ENCODE results near the gene RBM20. TPM values are rescaled to one million over a fixed set of nuclear protein-coding genes. Genes with fewer than 3 reads are reported as not detected.

RBM20 gene
- total RNA-seq, 6 experiments from 2014 or later = 0.04 to 0.29 (median 0.06) TPM

GRCh38 chr10:110775406-110775805 lies 131.3 kb downstream of the RBM20 start:
- no peak for TF ChIP-seq POLR2A (IDR thresholded peaks at IDR 0.05)
- H3K4me3 ChIP-seq = no peak overlapping the region
- peaks cover 0 to 6% (median 2%) of the 10 kb centered on the region in 4 donors for H3K4me1 ChIP-seq
- H3K9me3 ChIP-seq = no peaks in the 10 kb centered on the region
- peak overlapping the region; percentile 44 to 61 (median 50) for H3K27ac ChIP-seq
- intact Hi-C loops (cut with DNase I) = no loop called here
- DNase-seq = no peak
- no peaks in the 10 kb centered on the region for H3K27me3 ChIP-seq
- 92% methylated on average over 4 of the region's 4 CpGs for WGBS (ENCODE audit: insufficient coverage, low coverage, low lambda C conversion rate, missing lambda C conversion rate)
- H3K36me3 ChIP-seq = no peaks in the 10 kb centered on the region
- no peak for ATAC-seq

- WGBS (ENCODE audit: insufficient coverage, low coverage, low lambda C conversion rate, missing lambda C conversion rate) = 91% methylated on average over 3 of the region's 3 CpGs
- DNase-seq = no peak
- H3K9me3 ChIP-seq = no peaks in the 10 kb centered on the region
- TF ChIP-seq CTCF (IDR thresholded peaks at IDR 0.05) (no peak), POLR2A (IDR thresholded peaks at IDR 0.05) (no peak)
- H3K27ac ChIP-seq = no peak overlapping the region
- peaks cover 0 to 6% (median 2%) of the 10 kb centered on the region in 4 donors for H3K4me1 ChIP-seq
- ATAC-seq = no peak
- H3K27me3 ChIP-seq = no peaks in the 10 kb centered on the region
- intact Hi-C loops (cut with DNase I) = no loop called here
- H3K4me3 ChIP-seq = no peak overlapping the region
- no peaks in the 10 kb centered on the region for H3K36me3 ChIP-seq
Observed at GRCh38 chr10:110777017-110777416, 132.9 kb downstream of the RBM20 start.

- intact Hi-C loops (cut with DNase I) = no loop called here
- no peak overlapping the region for H3K27ac ChIP-seq
- DNase-seq = no peak
- no peak for TF ChIP-seq POLR2A (IDR thresholded peaks at IDR 0.05)
- TF ChIP-seq CTCF (IDR thresholded peaks at IDR 0.05) = no peak
- H3K4me1 ChIP-seq = peaks cover 0 to 6% (median 2%) of the 10 kb centered on the region in 4 donors
- no peaks in the 10 kb centered on the region for H3K9me3 ChIP-seq
- no peaks in the 10 kb centered on the region for H3K27me3 ChIP-seq
- no peak overlapping the region for H3K4me3 ChIP-seq
- no peak for ATAC-seq
- WGBS (ENCODE audit: insufficient coverage, low coverage, low lambda C conversion rate, missing lambda C conversion rate) = 76% methylated on average over 4 of the region's 4 CpGs
- H3K36me3 ChIP-seq = no peaks in the 10 kb centered on the region
Observed at GRCh38 chr10:110777661-110778060, 133.5 kb downstream of the RBM20 start.

GRCh38 chr10:110778211-110778610 lies 134.1 kb downstream of the RBM20 start:
- DNase-seq = no peak
- H3K4me1 ChIP-seq = peaks cover 0 to 6% (median 2%) of the 10 kb centered on the region in 4 donors
- H3K4me3 ChIP-seq = no peak overlapping the region
- TF ChIP-seq CTCF (IDR thresholded peaks at IDR 0.05) (no peak), POLR2A (IDR thresholded peaks at IDR 0.05) (no peak)
- intact Hi-C loops (cut with DNase I) = no loop called here
- no peak for ATAC-seq
- no peaks in the 10 kb centered on the region for H3K27me3 ChIP-seq
- no peaks in the 10 kb centered on the region for H3K9me3 ChIP-seq
- no peaks in the 10 kb centered on the region for H3K36me3 ChIP-seq
- 33% methylated on average over 1 of the region's 1 CpG for WGBS (ENCODE audit: insufficient coverage, low coverage, low lambda C conversion rate, missing lambda C conversion rate)
- no peak overlapping the region for H3K27ac ChIP-seq

GRCh38 chr10:110779489-110779888 lies 135.4 kb downstream of the RBM20 start:
- no peak for TF ChIP-seq POLR2A (IDR thresholded peaks at IDR 0.05)
- TF ChIP-seq CTCF (IDR thresholded peaks at IDR 0.05) = no peak
- 45% methylated on average over 2 of the region's 3 CpGs for WGBS (ENCODE audit: insufficient coverage, low coverage, low lambda C conversion rate, missing lambda C conversion rate)
- Histone ChIP-seq H3K27me3 (no peaks in the 10 kb centered on the region), H3K36me3 (no peaks in the 10 kb centered on the region), H3K4me3 (no peak overlapping the region), H3K4me1 (peaks cover 0 to 6% (median 0%) of the 10 kb centered on the region in 4 donors), H3K27ac (no peak overlapping the region), H3K9me3 (no peaks in the 10 kb centered on the region)
- DNase-seq (no peak), ATAC-seq (no peak)
- intact Hi-C loops (cut with DNase I) = no loop called here
